ENCODE measurements around the gene LIM2. TPM values are rescaled to one million over a fixed set of nuclear protein-coding genes. Genes with fewer than 3 reads are reported as not detected.
A peak's percentile ranks its signal among the peaks of the same experiment; 100 is the strongest.
"Not testable (repeated sequence)": the region's sequence is repeated elsewhere in the genome, so short reads cannot be mapped to it uniquely, and the experiment has no call there.

LIM2 gene
- 0.18 TPM for polyA plus RNA-seq (ENCODE audit: insufficient read length)
- long read RNA-seq, donor 1: 0 reads
- long read RNA-seq, donor 2: 0 reads
- long read RNA-seq, donor 3: 0 reads
- long read RNA-seq, donor 4: 0 reads
- long read RNA-seq, donor 5: 0 reads
- long read RNA-seq, donor 6: 0 reads
- long read RNA-seq, donor 7: 0 reads
- long read RNA-seq, donor 8, partial matches to known transcripts: 0 of 1 reads
- long read RNA-seq, donor 8, other reads (novel, unspliced or antisense): 0 of 1 reads

- no peak for DNase-seq
These were observed at the start of gene LIM2 for GRCh38 chr19:51387924-51388389. Gene LIM2, minus strand, starts transcription at chr19:51387974. Its CDS starts 531 bp downstream, at chr19:51387443.

GRCh38 chr19:51434456-51434855 lies 46.7 kb upstream of the LIM2 start:
- DNase-seq: no peak

GRCh38 chr19:51433043-51433442 lies 45.3 kb upstream of the LIM2 start:
- no peak for DNase-seq

GRCh38 chr19:51431124-51431523 lies 43.4 kb upstream of the LIM2 start:
- no peak for DNase-seq

GRCh38 chr19:51430221-51430620 lies 42.4 kb upstream of the LIM2 start:
- DNase-seq: no peak

GRCh38 chr19:51427201-51427600 lies 39.4 kb upstream of the LIM2 start:
- no peak for DNase-seq

GRCh38 chr19:51422053-51422448 lies 34.3 kb upstream of the LIM2 start:
- DNase-seq: peak; percentile 84

GRCh38 chr19:51421229-51422052 lies 33.7 kb upstream of the LIM2 start:
- no peak for DNase-seq

GRCh38 chr19:51420511-51420910 lies 32.7 kb upstream of the LIM2 start:
- not testable (repeated sequence) for DNase-seq

- DNase-seq: no peak
These were observed 30.9 kb upstream of the LIM2 start for GRCh38 chr19:51418707-51419106.

- DNase-seq: no peak
These were observed 30.0 kb upstream of the LIM2 start for GRCh38 chr19:51417810-51418157.

- DNase-seq: no peak
These were observed 29.5 kb upstream of the LIM2 start, which contains the start of gene SIGLEC10 for GRCh38 chr19:51417107-51417809. Gene SIGLEC10, minus strand, starts transcription at chr19:51417642. Its CDS starts 61 bp downstream, at chr19:51417581.

- DNase-seq: not testable (repeated sequence)
These were observed 28.6 kb upstream of the LIM2 start for GRCh38 chr19:51416422-51416821.

GRCh38 chr19:51415187-51415586 lies 27.4 kb upstream of the LIM2 start:
- DNase-seq: no peak

- DNase-seq: no peak
These were observed 23.4 kb upstream of the LIM2 start for GRCh38 chr19:51410950-51411748.

- no peak for DNase-seq
These were observed 19.8 kb upstream of the LIM2 start for GRCh38 chr19:51407511-51408131.

- DNase-seq: no peak
These were observed 14.3 kb upstream of the LIM2 start for GRCh38 chr19:51402117-51402516.

GRCh38 chr19:51399936-51400335 lies 12.2 kb upstream of the LIM2 start:
- DNase-seq: not testable (repeated sequence)

- DNase-seq: no peak
These were observed 11.5 kb upstream of the LIM2 start for GRCh38 chr19:51399231-51399630.

- DNase-seq: no peak
These were observed 10.4 kb upstream of the LIM2 start for GRCh38 chr19:51398096-51398704.

GRCh38 chr19:51397453-51397852 lies 9.7 kb upstream of the LIM2 start:
- not testable (repeated sequence) for DNase-seq

Measured in left kidney (tissue), 8 donors.